ENCODE data around the gene XIAP. TPM values are rescaled to one million over a fixed set of nuclear protein-coding genes. Genes with fewer than 3 reads are reported as not detected.
"Not testable (repeated sequence)": the region's sequence is repeated elsewhere in the genome, so short reads cannot be mapped to it uniquely, and the experiment has no call there.

Gene XIAP
- total and polyA plus RNA-seq, 3 experiments from 2014 or later: 10.8 to 34.9 (median 33.0) TPM

GRCh38 chrX:123909523-123909922 is 49.7 kb downstream of the XIAP start:
- Mint-ChIP-seq H3K36me3 (peaks cover 0 to 45% (median 0%) of the 10 kb centered on the region in 3 donors), H3K27me3 (no peaks in the 10 kb centered on the region), H3K4me1 (peaks cover 5 to 14% (median 8%) of the 10 kb centered on the region in 3 donors), H3K9me3 (no peaks in the 10 kb centered on the region), H3K4me3 (no peak overlapping the region), H3K27ac (peak overlapping the region in 2 of 8 donors; percentile 34 to 73)
- H3K27me3 ChIP-seq (ENCODE audit: insufficient read depth, low read length, poor library complexity, severe bottlenecking): no peaks in the 10 kb centered on the region
- DNase-seq: no peak
- no peaks in the 10 kb centered on the region for H3K4me1 ChIP-seq (ENCODE audit: insufficient read depth, low read length)
- ChIA-PET POLR2A (no interaction called here), CTCF (no interaction called here)
- H3K36me3 ChIP-seq (ENCODE audit: insufficient read depth, low read length): no peaks in the 10 kb centered on the region
- H3K4me3 ChIP-seq (ENCODE audit: low read length): no peak overlapping the region
- no peak overlapping the region for H3K27ac ChIP-seq (ENCODE audit: low read depth, low read length)
- no peaks in the 10 kb centered on the region for H3K9me3 ChIP-seq (ENCODE audit: low read length)

GRCh38 chrX:123917069-123917468 is 57.2 kb downstream of the XIAP start:
- Histone ChIP-seq H3K4me1 (ENCODE audit: insufficient read depth, low read length) (no peaks in the 10 kb centered on the region), H3K36me3 (ENCODE audit: insufficient read depth, low read length) (no peaks in the 10 kb centered on the region), H3K9me3 (ENCODE audit: low read length) (no peaks in the 10 kb centered on the region), H3K4me3 (ENCODE audit: low read length) (no peak overlapping the region), H3K27me3 (ENCODE audit: insufficient read depth, low read length, poor library complexity, severe bottlenecking) (no peaks in the 10 kb centered on the region), H3K27ac (ENCODE audit: low read depth, low read length) (no peak overlapping the region)
- DNase-seq: no peak
- Mint-ChIP-seq H3K9me3 (no peaks in the 10 kb centered on the region), H3K4me1 (no peaks in the 10 kb centered on the region), H3K4me3 (no peak overlapping the region), H3K36me3 (no peaks in the 10 kb centered on the region), H3K27ac (no peak overlapping the region), H3K27me3 (no peaks in the 10 kb centered on the region)
- CTCF ChIA-PET: no interaction called here
- POLR2A ChIA-PET: no interaction called here

GRCh38 chrX:123918106-123918721 is 58.4 kb downstream of the XIAP start:
- ChIA-PET CTCF (no interaction called here), POLR2A (no interaction called here)
- Histone ChIP-seq H3K36me3 (ENCODE audit: insufficient read depth, low read length) (no peaks in the 10 kb centered on the region), H3K27ac (ENCODE audit: low read depth, low read length) (no peak overlapping the region), H3K4me3 (ENCODE audit: low read length) (no peak overlapping the region), H3K4me1 (ENCODE audit: insufficient read depth, low read length) (no peaks in the 10 kb centered on the region), H3K9me3 (ENCODE audit: low read length) (no peaks in the 10 kb centered on the region), H3K27me3 (ENCODE audit: insufficient read depth, low read length, poor library complexity, severe bottlenecking) (no peaks in the 10 kb centered on the region)
- Mint-ChIP-seq H3K9me3 (no peaks in the 10 kb centered on the region), H3K27ac (no peak overlapping the region), H3K36me3 (no peaks in the 10 kb centered on the region), H3K4me1 (no peaks in the 10 kb centered on the region), H3K4me3 (no peak overlapping the region), H3K27me3 (no peaks in the 10 kb centered on the region)
- DNase-seq: no peak

GRCh38 chrX:123920105-123920785 is 60.4 kb downstream of the XIAP start:
- Mint-ChIP-seq H3K4me1 (no peaks in the 10 kb centered on the region), H3K4me3 (no peak overlapping the region), H3K36me3 (no peaks in the 10 kb centered on the region), H3K27me3 (no peaks in the 10 kb centered on the region), H3K27ac (no peak overlapping the region), H3K9me3 (no peaks in the 10 kb centered on the region)
- no peaks in the 10 kb centered on the region for H3K36me3 ChIP-seq (ENCODE audit: insufficient read depth, low read length)
- ChIA-PET CTCF (no interaction called here), POLR2A (no interaction called here)
- no peaks in the 10 kb centered on the region for H3K4me1 ChIP-seq (ENCODE audit: insufficient read depth, low read length)
- H3K9me3 ChIP-seq (ENCODE audit: low read length): no peaks in the 10 kb centered on the region
- no peak for DNase-seq
- H3K27me3 ChIP-seq (ENCODE audit: insufficient read depth, low read length, poor library complexity, severe bottlenecking): no peaks in the 10 kb centered on the region
- H3K27ac ChIP-seq (ENCODE audit: low read depth, low read length): no peak overlapping the region
- no peak overlapping the region for H3K4me3 ChIP-seq (ENCODE audit: low read length)

GRCh38 chrX:123923211-123923610 is 63.4 kb downstream of the XIAP start:
- no peak overlapping the region for H3K27ac ChIP-seq (ENCODE audit: low read depth, low read length)
- no peak for DNase-seq
- no peaks in the 10 kb centered on the region for H3K4me1 ChIP-seq (ENCODE audit: insufficient read depth, low read length)
- Mint-ChIP-seq H3K36me3 (no peaks in the 10 kb centered on the region), H3K27ac (no peak overlapping the region), H3K9me3 (no peaks in the 10 kb centered on the region), H3K27me3 (no peaks in the 10 kb centered on the region), H3K4me3 (no peak overlapping the region), H3K4me1 (no peaks in the 10 kb centered on the region)
- H3K9me3 ChIP-seq (ENCODE audit: low read length): no peaks in the 10 kb centered on the region
- CTCF ChIA-PET: no interaction called here
- no peaks in the 10 kb centered on the region for H3K27me3 ChIP-seq (ENCODE audit: insufficient read depth, low read length, poor library complexity, severe bottlenecking)
- no peaks in the 10 kb centered on the region for H3K36me3 ChIP-seq (ENCODE audit: insufficient read depth, low read length)
- POLR2A ChIA-PET: interaction anchor here (0.7 kb wide), 1 partner anchor 16 kb away, joined by 7 read pairs; no protein-coding TSS in a partner anchor
- no peak overlapping the region for H3K4me3 ChIP-seq (ENCODE audit: low read length)

GRCh38 chrX:123924186-123924585 is 64.3 kb downstream of the XIAP start:
- no peaks in the 10 kb centered on the region for H3K9me3 ChIP-seq (ENCODE audit: low read length)
- CTCF ChIA-PET: no interaction called here

GRCh38 chrX:123927845-123928244 is 68.0 kb downstream of the XIAP start:
- Mint-ChIP-seq H3K27ac (no peak overlapping the region), H3K4me3 (no peak overlapping the region), H3K36me3 (peaks cover 0 to 4% (median 0%) of the 10 kb centered on the region in 3 donors), H3K4me1 (no peaks in the 10 kb centered on the region), H3K27me3 (no peaks in the 10 kb centered on the region), H3K9me3 (no peaks in the 10 kb centered on the region)
- DNase-seq: no peak
- ChIA-PET POLR2A (no interaction called here), CTCF (no interaction called here)
- Histone ChIP-seq H3K9me3 (ENCODE audit: low read length) (no peaks in the 10 kb centered on the region), H3K27me3 (ENCODE audit: insufficient read depth, low read length, poor library complexity, severe bottlenecking) (no peaks in the 10 kb centered on the region), H3K27ac (ENCODE audit: low read depth, low read length) (no peak overlapping the region), H3K4me3 (ENCODE audit: low read length) (no peak overlapping the region), H3K36me3 (ENCODE audit: insufficient read depth, low read length) (no peaks in the 10 kb centered on the region), H3K4me1 (ENCODE audit: insufficient read depth, low read length) (no peaks in the 10 kb centered on the region)

More at GRCh38 chrX:123924186-123924585, 64.3 kb downstream of the XIAP start:
- Histone ChIP-seq H3K4me3 (ENCODE audit: low read length) (no peak overlapping the region), H3K27ac (ENCODE audit: low read depth, low read length) (no peak overlapping the region), H3K27me3 (ENCODE audit: insufficient read depth, low read length, poor library complexity, severe bottlenecking) (no peaks in the 10 kb centered on the region), H3K36me3 (ENCODE audit: insufficient read depth, low read length) (no peaks in the 10 kb centered on the region), H3K4me1 (ENCODE audit: insufficient read depth, low read length) (no peaks in the 10 kb centered on the region)
- H3K36me3 Mint-ChIP-seq: no peaks in the 10 kb centered on the region
- no peak for DNase-seq
- H3K27ac Mint-ChIP-seq: no peak overlapping the region
- POLR2A ChIA-PET: no interaction called here
- H3K9me3 Mint-ChIP-seq: no peaks in the 10 kb centered on the region
- H3K4me3 Mint-ChIP-seq: no peak overlapping the region
- no peaks in the 10 kb centered on the region for H3K4me1 Mint-ChIP-seq
- H3K27me3 Mint-ChIP-seq: no peaks in the 10 kb centered on the region

GRCh38 chrX:123932055-123932454 is 72.2 kb downstream of the XIAP start:
- H3K4me3 ChIP-seq (ENCODE audit: low read length); H3K36me3 Mint-ChIP-seq; POLR2A ChIA-PET; H3K4me3 Mint-ChIP-seq; H3K27me3 ChIP-seq (ENCODE audit: insufficient read depth, low read length, poor library complexity, severe bottlenecking); CTCF ChIA-PET; H3K4me1 Mint-ChIP-seq; H3K9me3 ChIP-seq (ENCODE audit: low read length); H3K27me3 Mint-ChIP-seq; H3K27ac Mint-ChIP-seq; H3K36me3 ChIP-seq (ENCODE audit: insufficient read depth, low read length); H3K9me3 Mint-ChIP-seq; DNase-seq; H3K4me1 ChIP-seq (ENCODE audit: insufficient read depth, low read length); H3K27ac ChIP-seq (ENCODE audit: low read depth, low read length): not testable (repeated sequence)
